Mucosa of stomach (tissue), 1 donor: Measurements from ENCODE around the gene CACNA2D2.

Experiments used
- H3K27me3 ChIP-seq: one replicate; pipeline ENCODE4 v1.7.0; 2013; ENCODE audit warnings: mild to moderate bottlenecking, low read length; ENCODE audit not compliant: control insufficient read depth, insufficient read depth
- H3K36me3 ChIP-seq: one replicate; pipeline ENCODE4 v1.7.0; 2013; ENCODE audit warnings: low read length; ENCODE audit not compliant: control insufficient read depth, insufficient read depth
- H3K4me1 ChIP-seq: one replicate; pipeline ENCODE4 v1.7.0; 2013; ENCODE audit warnings: mild to moderate bottlenecking, low read length; ENCODE audit not compliant: control insufficient read depth, insufficient read depth
- H3K4me3 ChIP-seq: one replicate; pipeline ENCODE4 v1.7.0; 2013; ENCODE audit warnings: low read length
- H3K9ac ChIP-seq: one replicate; pipeline ENCODE4 v1.7.0; 2013; ENCODE audit warnings: mild to moderate bottlenecking, low read length, moderate library complexity
- H3K9me3 ChIP-seq: one replicate; pipeline ENCODE4 v1.7.0; 2013; ENCODE audit warnings: mild to moderate bottlenecking, low read length, moderate library complexity; ENCODE audit not compliant: control insufficient read depth
- donor health status: Pancreatic carcinoma.

The CACNA2D2 gene

DNA sequence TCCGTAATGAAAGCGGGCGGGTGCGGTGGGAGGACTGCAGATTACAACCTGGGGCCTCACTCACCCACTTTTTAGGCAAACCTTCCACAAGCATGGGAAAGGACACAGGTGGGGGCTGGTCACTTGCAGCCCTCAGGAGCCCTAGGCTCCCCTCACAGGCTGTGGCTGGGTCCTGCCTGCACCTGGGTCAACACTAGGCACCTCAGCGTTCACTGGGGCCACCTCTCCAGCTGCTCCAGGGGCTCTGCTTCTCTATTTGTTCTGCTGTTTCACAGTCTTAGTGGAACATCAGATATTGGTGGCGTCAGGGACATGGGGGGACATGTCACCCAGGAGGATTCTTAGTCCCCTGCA lies 114.0 kb downstream of the CACNA2D2 start:
- H3K4me1 ChIP-seq, result peaks cover 24% of the 10 kb centered on the region

DNA sequence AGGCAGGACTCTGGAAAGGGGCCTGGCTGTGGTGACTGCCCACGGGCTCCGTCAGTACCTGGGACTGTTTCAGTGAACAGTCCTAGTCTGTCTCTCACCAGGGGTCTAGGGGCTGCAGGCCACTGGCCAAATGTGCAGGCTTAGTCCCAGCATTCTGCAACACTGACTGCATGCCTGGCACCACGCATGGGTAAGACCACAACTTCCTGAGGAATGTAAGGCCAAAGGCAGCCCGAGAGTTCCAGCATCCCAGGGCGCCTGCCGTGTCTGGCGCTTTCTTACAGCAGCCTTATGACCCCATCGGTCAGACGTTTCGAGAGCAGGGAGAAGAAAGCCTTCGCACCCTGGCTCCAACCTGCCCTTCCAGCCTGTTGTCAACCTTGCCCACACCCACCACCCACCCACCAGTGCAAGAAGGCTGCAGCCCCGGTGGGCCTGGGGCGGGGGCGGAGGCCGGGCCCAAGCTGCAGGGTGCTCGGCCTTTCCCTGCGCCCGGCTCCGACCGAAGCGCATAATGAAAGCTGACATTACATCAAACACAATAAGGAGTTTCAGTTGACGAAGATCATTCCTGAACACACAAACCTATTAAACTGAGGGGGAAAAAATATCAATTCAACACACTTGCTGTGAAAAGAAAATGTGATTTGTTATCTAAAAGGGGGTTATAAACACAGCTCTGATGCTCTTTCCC lies 114.6 kb downstream of the CACNA2D2 start:
- no peaks in the 10 kb centered on the region for H3K27me3 ChIP-seq
- H3K4me1 ChIP-seq, result peaks cover 24% of the 10 kb centered on the region
- no peaks in the 10 kb centered on the region for H3K36me3 ChIP-seq
- H3K4me3 ChIP-seq, result no peak overlapping the region
- no peak overlapping the region for H3K9ac ChIP-seq
- H3K9me3 ChIP-seq, result no peaks in the 10 kb centered on the region

More for the DNA sequence above, 114.0 kb downstream of the CACNA2D2 start:
- no peaks in the 10 kb centered on the region for H3K27me3 ChIP-seq
- no peaks in the 10 kb centered on the region for H3K9me3 ChIP-seq
- no peak overlapping the region for H3K9ac ChIP-seq
- no peak overlapping the region for H3K4me3 ChIP-seq
- H3K36me3 ChIP-seq, result no peaks in the 10 kb centered on the region

DNA sequence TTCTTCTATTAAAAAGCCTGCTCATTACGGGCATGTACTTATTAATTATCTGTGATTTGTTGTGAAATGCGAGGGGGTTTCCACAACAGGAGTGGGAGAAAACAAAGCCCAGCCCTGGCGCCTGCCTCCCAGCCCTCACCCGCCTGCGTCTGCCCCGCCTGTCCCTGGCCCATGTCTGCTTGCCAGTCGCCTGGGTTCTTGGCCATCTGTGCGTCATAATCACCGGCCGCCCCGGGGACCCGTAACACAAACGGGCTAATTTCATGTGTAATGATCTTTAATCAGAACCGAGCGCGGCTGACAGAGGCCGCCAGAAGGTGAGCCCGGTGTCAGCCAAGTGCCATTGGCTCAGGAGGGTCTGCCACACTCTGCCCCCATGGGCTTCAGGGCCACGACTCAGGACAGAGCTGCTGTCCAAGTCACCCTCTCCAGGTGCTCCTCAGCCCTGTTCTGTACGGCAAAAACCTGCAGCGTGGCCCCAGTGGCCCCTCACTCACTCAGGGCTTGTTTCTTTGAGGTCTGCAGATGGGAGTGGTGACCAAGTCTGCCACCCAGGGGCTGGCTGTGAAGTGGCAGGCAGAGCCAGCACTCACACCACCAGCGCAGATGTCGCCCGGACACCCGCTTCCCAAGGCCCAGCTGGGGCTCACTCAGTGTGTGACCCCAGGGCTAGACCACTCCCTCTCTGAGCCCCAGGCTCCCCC lies 115.3 kb downstream of the CACNA2D2 start:
- Histone ChIP-seq H3K4me3 (no peak overlapping the region), H3K27me3 (no peaks in the 10 kb centered on the region), H3K9ac (no peak overlapping the region), H3K36me3 (no peaks in the 10 kb centered on the region), H3K4me1 (peaks cover 24% of the 10 kb centered on the region), H3K9me3 (no peaks in the 10 kb centered on the region)

DNA sequence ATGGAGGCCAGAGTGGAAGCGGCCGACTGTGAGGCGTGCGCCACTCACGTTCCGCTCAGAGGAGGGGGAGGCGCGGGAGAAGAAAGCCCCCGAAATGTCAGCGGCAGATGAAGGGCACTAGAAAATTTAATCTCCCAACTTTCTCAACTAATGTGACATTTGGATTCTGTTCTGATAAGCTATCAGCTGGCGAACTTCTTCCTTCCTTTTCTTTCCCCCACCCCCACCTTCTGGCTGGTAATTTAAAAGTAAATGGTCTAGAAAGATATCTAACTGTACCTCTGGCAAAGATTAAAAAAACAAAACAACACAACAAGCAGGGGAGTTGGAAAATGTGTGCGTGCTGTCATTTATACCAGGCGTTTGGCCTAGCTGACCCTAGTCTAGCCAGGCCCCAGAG lies 117.7 kb downstream of the CACNA2D2 start:
- no peaks in the 10 kb centered on the region for H3K27me3 ChIP-seq
- no peak overlapping the region for H3K4me3 ChIP-seq
- no peaks in the 10 kb centered on the region for H3K36me3 ChIP-seq
- H3K9ac ChIP-seq, result no peak overlapping the region
- H3K9me3 ChIP-seq, result no peaks in the 10 kb centered on the region
- peaks cover 10% of the 10 kb centered on the region for H3K4me1 ChIP-seq

DNA sequence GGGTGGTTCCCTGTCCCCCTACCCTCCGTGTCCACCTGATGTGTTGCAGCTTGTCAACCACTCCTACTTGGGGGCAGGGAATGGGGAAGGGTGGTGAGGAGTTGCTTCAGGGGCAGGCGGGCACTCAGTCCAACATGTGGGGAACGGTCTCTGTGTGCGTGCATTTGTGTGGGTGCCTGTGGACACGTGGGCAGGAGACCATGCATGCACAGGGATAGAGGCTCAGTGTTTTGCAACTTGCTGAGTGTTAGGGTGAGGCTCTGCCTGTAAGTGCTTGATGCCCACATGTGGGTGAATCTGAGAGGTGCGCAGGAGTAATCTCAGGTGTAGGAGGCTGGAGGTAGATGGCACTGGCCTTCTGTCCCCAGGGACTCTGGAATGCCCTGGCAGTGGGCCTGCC lies 119.7 kb downstream of the CACNA2D2 start:
- Histone ChIP-seq H3K4me3 (no peak overlapping the region), H3K4me1 (peaks cover 3% of the 10 kb centered on the region), H3K36me3 (no peaks in the 10 kb centered on the region), H3K27me3 (no peaks in the 10 kb centered on the region), H3K9ac (no peak overlapping the region), H3K9me3 (no peaks in the 10 kb centered on the region)

DNA sequence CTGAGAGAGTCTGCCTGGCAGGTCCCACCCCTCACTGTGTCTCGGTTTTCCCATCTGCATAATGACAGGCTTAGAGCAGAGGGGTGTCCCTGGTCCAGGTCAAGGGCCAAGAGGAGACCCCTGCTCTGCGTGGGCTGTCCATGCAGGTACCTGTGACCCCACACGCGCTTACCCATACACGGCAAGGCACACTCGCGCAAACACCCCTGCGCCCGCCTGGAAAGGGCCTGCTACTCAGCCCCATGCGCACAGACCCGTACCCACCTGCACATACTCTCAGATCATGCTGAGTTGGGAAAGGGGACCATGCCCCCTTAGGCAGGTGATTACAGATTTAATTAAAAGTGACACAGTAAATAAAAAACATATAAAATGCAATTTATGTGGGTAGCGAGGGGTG lies 120.7 kb downstream of the CACNA2D2 start:
- Histone ChIP-seq H3K4me3 (no peak overlapping the region), H3K9me3 (no peaks in the 10 kb centered on the region), H3K27me3 (no peaks in the 10 kb centered on the region), H3K4me1 (peaks cover 3% of the 10 kb centered on the region), H3K9ac (no peak overlapping the region), H3K36me3 (no peaks in the 10 kb centered on the region)

DNA sequence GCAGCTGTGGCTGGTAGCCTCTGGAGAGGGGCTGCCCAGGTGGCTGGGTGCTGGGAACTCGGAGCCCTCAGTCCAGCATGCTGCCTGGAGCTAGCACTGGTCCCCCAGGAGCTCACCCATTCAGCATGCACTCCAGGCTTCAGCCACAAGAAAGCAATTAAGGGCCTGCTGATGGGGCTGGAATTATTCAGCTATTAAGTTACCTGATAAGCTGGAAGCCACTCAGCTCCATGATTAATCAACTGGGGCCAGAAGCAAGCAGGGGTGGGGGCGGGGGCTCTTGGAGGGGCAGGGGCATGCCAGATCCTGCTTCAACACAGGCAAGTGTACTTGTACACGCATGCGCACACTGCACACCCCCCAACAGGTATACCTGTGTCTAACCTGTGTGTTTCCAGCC lies 122.1 kb downstream of the CACNA2D2 start:
- H3K9me3 ChIP-seq, result no peaks in the 10 kb centered on the region
- H3K4me3 ChIP-seq, result no peak overlapping the region
- no peaks in the 10 kb centered on the region for H3K36me3 ChIP-seq
- no peak overlapping the region for H3K9ac ChIP-seq
- H3K4me1 ChIP-seq, result peaks cover 3% of the 10 kb centered on the region
- H3K27me3 ChIP-seq, result no peaks in the 10 kb centered on the region

DNA sequence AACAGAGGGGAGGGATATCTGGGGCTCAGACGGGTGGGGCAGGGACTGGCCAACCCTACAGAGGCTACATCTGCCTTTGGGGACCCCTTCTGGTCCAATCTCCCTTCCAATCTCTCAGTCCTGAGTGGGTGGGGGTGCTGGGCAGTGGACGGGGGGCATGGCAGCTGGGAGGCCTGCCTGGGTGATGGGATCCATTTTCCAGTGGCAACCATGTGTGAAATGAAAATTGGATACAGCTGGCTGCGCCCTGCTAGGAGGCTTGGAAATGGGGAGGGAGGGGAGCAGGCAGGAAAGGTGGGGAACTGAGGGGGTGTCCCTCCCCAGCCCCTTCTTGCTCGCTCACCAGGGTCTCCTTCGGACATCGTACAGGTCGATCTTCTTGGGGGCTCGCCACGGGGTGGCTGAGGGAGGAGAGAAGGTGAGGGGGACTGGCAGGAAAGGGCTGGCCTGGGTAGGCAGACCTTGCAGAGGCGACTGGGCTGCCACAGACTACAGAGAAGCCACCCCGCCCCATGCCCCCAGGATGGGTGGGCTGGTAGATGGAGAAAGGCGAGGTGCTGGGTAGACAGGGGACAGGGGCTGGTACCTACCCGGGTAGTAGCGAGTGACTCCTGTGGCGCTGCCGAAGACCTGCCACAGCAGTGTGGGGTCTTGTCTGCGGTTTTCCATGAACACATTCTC lies 122.9 kb downstream of the CACNA2D2 start:
- Histone ChIP-seq H3K9me3 (no peaks in the 10 kb centered on the region), H3K9ac (no peak overlapping the region), H3K4me3 (no peak overlapping the region), H3K4me1 (peaks cover 3% of the 10 kb centered on the region), H3K36me3 (no peaks in the 10 kb centered on the region), H3K27me3 (no peaks in the 10 kb centered on the region)

DNA sequence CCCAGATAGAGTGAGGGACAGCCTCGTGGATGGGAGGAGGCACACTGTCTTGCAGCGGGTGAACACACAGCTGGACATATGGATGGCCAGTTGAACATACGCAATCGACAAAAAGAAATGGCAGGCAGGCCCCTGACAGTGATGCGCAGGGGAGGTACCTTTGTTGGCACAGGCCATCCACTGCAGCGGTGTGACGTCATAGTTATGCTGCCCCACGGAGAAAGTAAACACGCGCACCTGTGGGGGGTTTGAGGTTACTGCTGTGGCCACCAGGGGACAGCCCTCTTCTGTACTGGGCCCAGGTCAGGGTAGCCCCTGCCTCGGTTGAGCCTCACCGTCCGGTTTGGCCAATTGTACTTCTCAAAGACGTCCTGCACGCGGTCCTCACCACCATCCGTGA lies 124.7 kb downstream of the CACNA2D2 start:
- H3K4me3 ChIP-seq, result no peak overlapping the region
- no peaks in the 10 kb centered on the region for H3K36me3 ChIP-seq
- no peaks in the 10 kb centered on the region for H3K27me3 ChIP-seq
- no peak overlapping the region for H3K9ac ChIP-seq
- H3K4me1 ChIP-seq, result peaks cover 3% of the 10 kb centered on the region
- H3K9me3 ChIP-seq, result no peaks in the 10 kb centered on the region

DNA sequence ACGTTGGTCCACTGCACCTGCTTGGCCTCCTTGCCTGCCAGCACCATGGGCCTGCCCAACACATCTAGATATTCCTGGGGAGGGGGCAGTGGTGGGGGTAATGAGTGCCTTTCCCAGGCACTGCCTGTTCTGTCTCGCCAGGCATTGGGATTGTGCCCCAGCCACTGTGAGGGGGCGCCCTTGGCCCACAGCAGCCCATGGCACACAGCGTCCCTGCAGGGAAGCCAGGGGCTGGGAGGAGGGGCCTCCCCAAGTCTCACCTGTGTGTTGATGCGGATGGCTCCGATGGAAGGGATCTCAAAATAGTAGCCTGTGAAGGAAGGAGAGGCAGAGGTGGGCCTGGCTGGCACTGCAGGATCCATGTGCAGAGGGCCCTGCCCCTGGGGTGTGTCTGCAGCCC lies 125.4 kb downstream of the CACNA2D2 start:
- H3K36me3 ChIP-seq, result no peaks in the 10 kb centered on the region
- H3K27me3 ChIP-seq, result no peaks in the 10 kb centered on the region
- no peaks in the 10 kb centered on the region for H3K9me3 ChIP-seq
- H3K4me3 ChIP-seq, result no peak overlapping the region
- no peak overlapping the region for H3K9ac ChIP-seq
- peaks cover 3% of the 10 kb centered on the region for H3K4me1 ChIP-seq

DNA sequence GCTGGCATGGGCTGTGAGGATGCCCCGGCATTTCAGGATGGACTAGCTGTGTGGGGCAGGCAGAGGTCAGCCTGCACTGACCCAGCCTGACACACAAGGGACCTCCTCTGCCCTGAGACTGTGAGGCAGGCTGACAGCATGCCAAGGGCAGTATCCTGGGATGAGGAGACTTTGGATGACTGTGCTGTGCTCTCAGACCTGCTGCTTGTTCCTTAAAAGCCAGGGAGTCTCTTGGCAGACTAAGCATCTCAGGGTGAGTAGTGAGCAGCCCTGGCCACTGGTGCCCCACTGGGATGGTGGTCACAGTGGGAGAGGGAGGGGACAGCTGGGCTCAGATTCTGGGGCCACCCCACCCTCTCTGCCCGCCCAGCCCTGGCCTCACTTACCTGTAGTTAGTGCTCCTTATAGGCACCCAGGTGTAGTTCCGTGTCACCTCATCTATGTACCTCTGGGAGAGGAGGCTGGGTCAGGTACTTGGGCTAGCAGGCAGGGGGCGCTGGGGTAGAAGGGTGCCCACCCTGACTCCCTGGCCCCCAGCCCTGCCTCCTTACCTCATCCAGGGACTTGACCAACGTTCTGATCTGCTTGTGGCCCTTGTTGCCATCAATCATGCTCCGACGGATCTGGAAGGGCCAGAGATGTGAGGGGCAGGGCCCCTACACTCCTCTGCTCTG lies 128.0 kb downstream of the CACNA2D2 start:
- Histone ChIP-seq H3K9me3 (no peaks in the 10 kb centered on the region), H3K4me3 (no peak overlapping the region), H3K36me3 (no peaks in the 10 kb centered on the region), H3K4me1 (peaks cover 5% of the 10 kb centered on the region), H3K27me3 (peaks cover 4% of the 10 kb centered on the region), H3K9ac (no peak overlapping the region)
